Prostate gland (tissue), 2 donors: ENCODE data around the gene PSORS1C1. TPM values are rescaled to one million over a fixed set of nuclear protein-coding genes. Genes with fewer than 3 reads are reported as not detected.

Experiments
- DNase-seq: peaks from one replicate; pipeline ENCODE4 v3.0.0-alpha.2; 2019; ENCODE audit warnings: low spot score
- H3K27ac ChIP-seq, 2 donors: fragments of 200-600 bp; sonication (generic); 2 replicates each; pipeline ENCODE4 v1.5.1; 2017 to 2019
- H3K27me3 ChIP-seq: fragments of 200-600 bp; sonication (generic); replicated peaks from 2 replicates; pipeline ENCODE4 v1.5.1; 2019; ENCODE audit not compliant: insufficient read depth
- H3K36me3 ChIP-seq, 2 donors: fragments of 200-600 bp; sonication (generic); 1 replicate in 1 of 2; 2 replicates in 1 of 2; pipeline versions ENCODE4 v1.5.1 to v1.8.1; 2017 to 2019
- H3K4me1 ChIP-seq: fragments of 200-600 bp; sonication (generic); replicated peaks from 2 replicates; pipeline ENCODE4 v1.5.1; 2019
- H3K4me3 ChIP-seq, 2 donors: fragments of 200-600 bp; sonication (generic); 2 replicates each; pipeline ENCODE4 v1.5.1; 2017 to 2019
- H3K9me3 ChIP-seq: fragments of 200-600 bp; sonication (generic); 2 replicates; pipeline ENCODE4 v1.5.1; 2017
- POLR2A ChIP-seq: fragments of 450-650 bp; IDR thresholded peaks from one replicate; pipeline ENCODE4 v1.6.1; 2016; ENCODE audit warnings: antibody characterized with exemption, mild to moderate bottlenecking
- POLR2AphosphoS5 ChIP-seq: sonication (generic); formaldehyde crosslinking; IDR thresholded peaks from one replicate; pipeline ENCODE4 v1.6.1; 2017; ENCODE audit warnings: antibody characterized with exemption
- WGBS: methylation state at CpG from one replicate; pipeline ENCODE4 v1.1.5; 2018; 5-methylcytosine and 5-hydroxymethylcytosine counted together
- intact Hi-C: fragments of 100-400 bp; cut with DNase I; formaldehyde crosslinking; loops from one replicate; pipeline ENCODE4 v1.14.2; 2022
- total RNA-seq, 2 donors: library from RNA; depleted of rRNA; stranded (reverse); fragments of >200 nt; gene quantifications; one replicate each; pipeline ENCODE4 v1.1.0, GENCODE V29; 2016
- TF ChIP-seq, protein P1 (sequence below), 4 experiments: fragments of 200-600 bp in 2 of 4; fragments of 450-650 bp in 2 of 4; sonication (generic) in 2 of 4; IDR thresholded peaks; 1 replicate in 3 of 4; 2 replicates in 1 of 4; pipeline ENCODE4 v1.5.1; 2016 to 2019; ENCODE audit warnings: antibody characterized with exemption in 4 of 4, mild to moderate bottlenecking in 2 of 4, moderate library complexity in 2 of 4

The PSORS1C1 gene
- total RNA-seq, 2 donors from 2014 or later = 1.2 to 3.5 TPM

DNA sequence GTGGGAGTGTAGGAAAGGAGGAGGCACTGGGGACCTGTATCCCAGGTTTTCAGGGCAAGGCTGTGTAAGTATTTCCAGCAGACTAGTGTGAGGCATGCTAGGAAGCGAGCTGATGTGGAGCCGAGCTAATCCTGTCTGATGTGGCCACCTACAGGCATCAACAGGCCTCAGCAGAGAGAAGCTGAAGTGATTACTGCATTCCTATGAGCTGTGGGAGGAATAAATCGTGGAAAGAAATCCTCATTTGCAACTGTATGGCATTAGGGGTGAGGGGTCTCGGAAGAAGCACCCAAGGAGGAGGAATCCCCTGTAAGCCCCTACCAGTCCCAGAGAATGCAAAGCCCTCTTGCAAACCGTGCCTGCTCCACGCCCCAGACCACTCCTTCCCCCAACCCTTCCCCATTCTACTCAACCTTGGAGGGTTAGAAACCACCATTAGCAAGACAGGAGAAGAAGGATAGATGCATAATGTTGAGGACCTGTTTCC is 43.8 kb upstream of the PSORS1C1 start:
- DNase-seq = peak; percentile 65
- no peaks in the 10 kb centered on the region for H3K27me3 ChIP-seq
- WGBS = 34% methylated on average over 6 of the region's 6 CpGs
- H3K4me3 ChIP-seq = no peak overlapping the region
- no peak overlapping the region for H3K27ac ChIP-seq
- TF ChIP-seq, protein P1, sequence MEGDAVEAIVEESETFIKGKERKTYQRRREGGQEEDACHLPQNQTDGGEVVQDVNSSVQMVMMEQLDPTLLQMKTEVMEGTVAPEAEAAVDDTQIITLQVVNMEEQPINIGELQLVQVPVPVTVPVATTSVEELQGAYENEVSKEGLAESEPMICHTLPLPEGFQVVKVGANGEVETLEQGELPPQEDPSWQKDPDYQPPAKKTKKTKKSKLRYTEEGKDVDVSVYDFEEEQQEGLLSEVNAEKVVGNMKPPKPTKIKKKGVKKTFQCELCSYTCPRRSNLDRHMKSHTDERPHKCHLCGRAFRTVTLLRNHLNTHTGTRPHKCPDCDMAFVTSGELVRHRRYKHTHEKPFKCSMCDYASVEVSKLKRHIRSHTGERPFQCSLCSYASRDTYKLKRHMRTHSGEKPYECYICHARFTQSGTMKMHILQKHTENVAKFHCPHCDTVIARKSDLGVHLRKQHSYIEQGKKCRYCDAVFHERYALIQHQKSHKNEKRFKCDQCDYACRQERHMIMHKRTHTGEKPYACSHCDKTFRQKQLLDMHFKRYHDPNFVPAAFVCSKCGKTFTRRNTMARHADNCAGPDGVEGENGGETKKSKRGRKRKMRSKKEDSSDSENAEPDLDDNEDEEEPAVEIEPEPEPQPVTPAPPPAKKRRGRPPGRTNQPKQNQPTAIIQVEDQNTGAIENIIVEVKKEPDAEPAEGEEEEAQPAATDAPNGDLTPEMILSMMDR (IDR thresholded peaks at IDR 0.05) = peak in 2 of 4 experiments; percentile 55 to 67
- no peak for TF ChIP-seq POLR2A
- no peaks in the 10 kb centered on the region for H3K36me3 ChIP-seq
- intact Hi-C loops = no loop called here
- peaks cover 8% of the 10 kb centered on the region for H3K4me1 ChIP-seq
- H3K9me3 ChIP-seq = no peaks in the 10 kb centered on the region

DNA sequence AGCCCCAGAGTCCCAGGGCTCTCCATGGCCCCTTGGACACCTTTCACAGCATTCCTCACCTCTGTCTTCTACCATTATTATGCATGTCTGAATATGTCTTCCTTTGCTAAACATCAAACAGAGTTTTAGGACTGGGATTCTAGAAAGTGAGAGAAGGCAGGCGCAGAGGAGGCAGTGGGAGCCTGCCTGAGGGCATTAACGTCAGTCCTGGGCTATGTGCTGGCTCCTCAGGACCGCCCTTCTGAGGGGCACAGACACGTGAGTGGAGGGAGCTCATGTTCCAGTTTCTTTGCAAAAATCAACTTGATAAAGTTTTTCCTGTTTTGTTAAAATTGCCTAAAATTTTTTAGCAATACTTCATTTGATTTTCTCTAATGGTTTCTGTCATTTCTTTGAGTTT is 40.2 kb upstream of the PSORS1C1 start:
- no peaks in the 10 kb centered on the region for H3K36me3 ChIP-seq
- no peak overlapping the region for H3K4me3 ChIP-seq
- H3K9me3 ChIP-seq = no peaks in the 10 kb centered on the region
- H3K27ac ChIP-seq = no peak overlapping the region
- WGBS = 63% methylated on average over 4 of the region's 4 CpGs
- peaks cover 8% of the 10 kb centered on the region for H3K4me1 ChIP-seq
- H3K27me3 ChIP-seq = no peaks in the 10 kb centered on the region
- intact Hi-C loops = no loop called here
- no peak for TF ChIP-seq POLR2A
- TF ChIP-seq POLR2AphosphoS5 = no peak
- DNase-seq = no peak

DNA sequence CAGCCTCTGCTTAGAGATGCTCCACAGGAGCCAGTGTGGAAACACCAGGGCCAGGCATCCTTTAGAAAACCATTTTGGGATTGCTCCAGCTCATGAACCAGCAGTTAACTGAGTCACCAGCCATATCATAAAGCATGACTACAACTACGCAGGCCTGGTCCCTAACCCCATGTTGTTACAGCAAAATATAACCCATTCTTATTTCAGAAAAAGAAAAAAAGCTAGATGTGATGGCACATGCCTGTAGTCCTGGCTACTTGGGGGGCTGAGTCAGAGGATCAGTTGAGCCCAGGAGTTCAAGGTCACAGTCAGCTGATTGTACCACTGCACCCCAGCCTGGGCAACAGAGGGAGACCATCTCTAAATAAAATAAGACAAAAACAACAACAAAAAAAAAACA is 39.1 kb upstream of the PSORS1C1 start:
- H3K36me3 ChIP-seq = no peaks in the 10 kb centered on the region
- intact Hi-C loops = loop anchor here (5.0 kb wide), 3 partner anchors 158 to 333 kb away; partner anchors contain the start of genes FLOT1 and IER3
- WGBS = 85% methylated on average over 1 of the region's 1 CpG

DNA sequence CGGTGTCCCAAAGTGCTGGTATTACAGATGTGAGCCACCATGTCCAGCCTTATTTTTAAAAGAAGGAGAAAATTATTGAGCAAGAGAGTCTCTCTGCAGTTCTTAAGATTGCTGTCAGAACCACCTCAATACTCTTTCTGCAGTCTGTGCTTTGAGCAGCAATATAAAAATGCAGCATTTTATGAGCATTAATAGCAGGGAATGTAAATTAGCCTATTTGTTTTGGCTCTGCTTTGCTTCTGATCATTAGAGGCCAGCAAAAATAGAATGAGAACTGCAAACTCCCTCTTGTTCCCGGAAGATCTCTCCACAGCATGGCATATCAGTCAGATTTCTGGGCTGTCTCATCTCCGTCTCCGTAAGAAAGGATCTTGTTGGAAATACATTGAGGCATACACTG is 38.0 kb upstream of the PSORS1C1 start:
- Histone ChIP-seq H3K9me3 (no peaks in the 10 kb centered on the region), H3K4me3 (no peak overlapping the region), H3K4me1 (peaks cover 8% of the 10 kb centered on the region), H3K27ac (no peak overlapping the region), H3K36me3 (no peaks in the 10 kb centered on the region), H3K27me3 (no peaks in the 10 kb centered on the region)
- TF ChIP-seq, protein P1 (IDR thresholded peaks at IDR 0.05) = no peak
- peak; percentile 50 for TF ChIP-seq POLR2AphosphoS5
- intact Hi-C loops = loop anchor here (5.0 kb wide), 3 partner anchors 159 to 334 kb away; partner anchors contain the start of genes FLOT1 and IER3
- DNase-seq = no peak
- 44% methylated on average over 4 of the region's 4 CpGs for WGBS

More for the DNA sequence above, 39.1 kb upstream of the PSORS1C1 start:
- Histone ChIP-seq H3K27ac (no peak overlapping the region), H3K27me3 (no peaks in the 10 kb centered on the region), H3K4me3 (no peak overlapping the region), H3K9me3 (no peaks in the 10 kb centered on the region), H3K4me1 (peaks cover 8% of the 10 kb centered on the region)
- no peak for DNase-seq
- TF ChIP-seq POLR2A (no peak), POLR2AphosphoS5 (no peak)
- TF ChIP-seq, protein P1 (IDR thresholded peaks at IDR 0.05) = no peak

DNA sequence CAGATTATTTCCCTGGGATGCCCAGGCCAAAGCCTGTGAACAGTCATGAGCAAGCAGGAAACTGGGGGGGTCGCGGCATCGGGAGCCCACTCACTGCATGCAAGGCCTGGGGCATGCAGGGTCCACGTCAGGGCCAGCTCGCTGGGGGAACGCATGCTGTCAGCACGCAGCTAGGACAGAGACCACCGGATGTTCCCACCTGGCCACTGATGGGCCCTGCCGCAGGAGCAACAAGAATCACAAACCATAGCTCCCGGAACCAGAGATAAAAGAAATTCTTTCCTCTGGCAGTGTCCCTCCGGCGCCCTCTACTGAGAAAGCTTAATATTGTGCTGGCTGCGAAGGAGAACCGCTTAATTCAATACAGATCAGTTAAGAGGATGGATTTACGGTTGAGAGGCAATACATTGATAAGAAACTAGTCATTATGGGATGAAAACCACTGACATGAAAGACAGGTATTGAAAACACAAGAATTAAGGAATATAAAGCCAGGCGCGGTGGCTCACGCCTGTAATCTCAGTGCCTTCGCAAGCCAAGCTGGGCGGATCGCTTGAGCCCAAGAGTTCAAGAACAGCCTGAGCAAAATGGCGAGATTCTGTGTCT is 34.8 kb upstream of the PSORS1C1 start:
- H3K9me3 ChIP-seq = no peaks in the 10 kb centered on the region
- no peaks in the 10 kb centered on the region for H3K27me3 ChIP-seq
- WGBS = 24% methylated on average over 22 of the region's 22 CpGs
- no peak overlapping the region for H3K27ac ChIP-seq
- DNase-seq = peak; percentile 59
- intact Hi-C loops = loop anchor here (5.0 kb wide), 3 partner anchors 162 to 337 kb away; partner anchors contain the start of genes FLOT1 and IER3
- H3K4me3 ChIP-seq = no peak overlapping the region
- no peaks in the 10 kb centered on the region for H3K4me1 ChIP-seq
- H3K36me3 ChIP-seq = no peaks in the 10 kb centered on the region
- TF ChIP-seq POLR2AphosphoS5 = peak; percentile 33
- TF ChIP-seq, protein P1 (IDR thresholded peaks at IDR 0.05) = peak in 2 of 4 experiments; percentile 66 to 79
- no peak for TF ChIP-seq POLR2A
